WTC11 (cell line): ENCODE measurements around the gene DPEP2. TPM values are rescaled to one million over a fixed set of nuclear protein-coding genes. Genes with fewer than 3 reads are reported as not detected.
A peak's percentile ranks its signal among the peaks of the same experiment; 100 is the strongest.

Source experiments
- ATAC-seq: fragments of 200-7000 bp; cut with Tn5 transposase; 2 replicates; pipeline ENCODE4 v1.10.0; 2021; ENCODE audit warnings: mild to moderate bottlenecking, moderate library complexity
- CTCF ChIA-PET: fragments of 300-600 bp; sonication (Branson Sonifier 250); formaldehyde crosslinking; loops from one replicate; lab custom pipeline; 2021; ENCODE audit warnings: antibody characterized with exemption; lab: Charles Lee
- POLR2A ChIA-PET: fragments of 350-600 bp; sonication (Branson Sonifier 250); formaldehyde crosslinking; loops from one replicate; lab custom pipeline; 2021; ENCODE audit warnings: antibody characterized with exemption; lab: Charles Lee
- DNase-seq: peaks from one replicate; pipeline ENCODE4 v3.0.0; 2021; ENCODE audit warnings: low spot score
- H3K27ac Mint-ChIP-seq: 2 replicates; pipeline ENCODE4 v1.8.0; 2021; ENCODE audit warnings: mixed read lengths
- H3K27me3 Mint-ChIP-seq: 2 replicates; pipeline ENCODE4 v1.8.0; 2021; ENCODE audit warnings: low read depth, mild to moderate bottlenecking, moderate library complexity, mixed read lengths
- H3K36me3 Mint-ChIP-seq: 2 replicates; pipeline ENCODE4 v1.8.0; 2021; ENCODE audit warnings: mixed read lengths
- H3K4me1 Mint-ChIP-seq: 2 replicates; pipeline ENCODE4 v1.8.0; 2022; ENCODE audit warnings: mixed read lengths
- H3K4me3 Mint-ChIP-seq: 2 replicates; pipeline ENCODE4 v1.8.0; 2021; ENCODE audit warnings: mild to moderate bottlenecking, moderate library complexity, mixed read lengths
- H3K9me3 Mint-ChIP-seq: 2 replicates; pipeline ENCODE4 v1.8.0; 2021; ENCODE audit warnings: mixed read lengths
- ATF1 ChIP-seq: sonication (generic); formaldehyde crosslinking; IDR thresholded peaks from 2 replicates; pipeline ENCODE4 v1.8.1; 2023; ENCODE audit warnings: mild to moderate bottlenecking, moderate library complexity, missing genetic modification reagents
- EMX1 ChIP-seq: fragments of 250-450 bp; sonication (Bioruptor Pico); IDR thresholded peaks from 2 replicates; pipeline ENCODE4 v1.8.0; 2021; ENCODE audit warnings: mild to moderate bottlenecking
- FOXP1 ChIP-seq: sonication (generic); formaldehyde crosslinking; IDR thresholded peaks from 2 replicates; pipeline ENCODE4 v1.8.0; 2022; ENCODE audit warnings: missing genetic modification reagents, mild to moderate bottlenecking, moderate library complexity, borderline replicate concordance
- GRHL2 ChIP-seq: fragments of 250-450 bp; sonication (Bioruptor Pico); IDR thresholded peaks from 2 replicates; pipeline ENCODE4 v1.8.0; 2022; ENCODE audit warnings: mild to moderate bottlenecking, moderate library complexity; ENCODE audit not compliant: insufficient replicate concordance, severe bottlenecking
- NR1H2 ChIP-seq: sonication (generic); formaldehyde crosslinking; IDR thresholded peaks from 2 replicates; pipeline ENCODE4 v1.9.0; 2021; ENCODE audit warnings: mild to moderate bottlenecking, moderate library complexity, missing genetic modification reagents
- NR2C2 ChIP-seq: sonication (generic); formaldehyde crosslinking; IDR thresholded peaks from 2 replicates; pipeline ENCODE4 v1.8.0; 2022; ENCODE audit warnings: mild to moderate bottlenecking, missing genetic modification reagents
- SMAD4 ChIP-seq: sonication (generic); formaldehyde crosslinking; IDR thresholded peaks from 2 replicates; pipeline ENCODE4 v1.8.0; 2022; ENCODE audit warnings: mild to moderate bottlenecking, missing genetic modification reagents
- ZBTB21 ChIP-seq: sonication (generic); formaldehyde crosslinking; IDR thresholded peaks from 2 replicates; pipeline ENCODE4 v1.8.1; 2023; ENCODE audit warnings: mild to moderate bottlenecking, missing genetic modification reagents, borderline replicate concordance
- ZNF121 ChIP-seq: sonication (generic); formaldehyde crosslinking; IDR thresholded peaks from 2 replicates; pipeline ENCODE4 v1.8.0; 2023; ENCODE audit warnings: missing genetic modification reagents
- ZNF671 ChIP-seq: fragments of 250-450 bp; sonication (Bioruptor Pico); IDR thresholded peaks from 2 replicates; pipeline ENCODE4 v1.8.0; 2021; ENCODE audit warnings: mild to moderate bottlenecking
- total RNA-seq: library from RNA; stranded (reverse); gene quantifications from 3 replicates; pipeline ENCODE4 v1.2.3, GENCODE V29; 2021
- TF ChIP-seq, protein P1 (sequence below): fragments of 250-450 bp; sonication (Bioruptor Pico); IDR thresholded peaks from 2 replicates; pipeline ENCODE4 v1.9.0; 2021; ENCODE audit warnings: mild to moderate bottlenecking
- TF ChIP-seq, protein P2 (sequence below): sonication (generic); formaldehyde crosslinking; conservative IDR thresholded peaks from 2 replicates; pipeline ENCODE4 v1.8.1; 2022; ENCODE audit warnings: mild to moderate bottlenecking, missing genetic modification reagents
- TF ChIP-seq, protein P3 (sequence below): sonication (generic); formaldehyde crosslinking; IDR thresholded peaks from 2 replicates; pipeline ENCODE4 v1.8.0; 2023; ENCODE audit warnings: missing genetic modification reagents
- TF ChIP-seq, protein P4 (sequence below): fragments of 200-600 bp; IDR thresholded peaks from 2 replicates; pipeline ENCODE4 v1.8.0; 2022; ENCODE audit warnings: antibody characterized with exemption
- TF ChIP-seq, protein P5 (sequence below): sonication (generic); formaldehyde crosslinking; conservative IDR thresholded peaks from 2 replicates; pipeline ENCODE4 v1.8.1; 2023; ENCODE audit warnings: mild to moderate bottlenecking, low read depth, missing genetic modification reagents, moderate library complexity
- TF ChIP-seq, protein P6 (sequence below): sonication (generic); formaldehyde crosslinking; IDR thresholded peaks from 2 replicates; pipeline ENCODE4 v1.8.1; 2023; ENCODE audit warnings: mild to moderate bottlenecking, missing genetic modification reagents, moderate library complexity
- TF ChIP-seq, protein P7 (sequence below): sonication (generic); formaldehyde crosslinking; IDR thresholded peaks from 2 replicates; pipeline ENCODE4 v1.8.1; 2022; ENCODE audit warnings: low read depth, missing genetic modification reagents, borderline replicate concordance
- TF ChIP-seq, protein P8 (sequence below): sonication (generic); formaldehyde crosslinking; IDR thresholded peaks from 2 replicates; pipeline ENCODE4 v1.8.0; 2022; ENCODE audit warnings: mild to moderate bottlenecking, missing genetic modification reagents
- TF ChIP-seq, protein P9 (sequence below): sonication (generic); formaldehyde crosslinking; IDR thresholded peaks from 2 replicates; pipeline ENCODE4 v1.8.1; 2023; ENCODE audit warnings: mild to moderate bottlenecking, missing genetic modification reagents

DPEP2 gene
- total RNA-seq, 1 experiment from 2014 or later = 0.13 TPM

DNA sequence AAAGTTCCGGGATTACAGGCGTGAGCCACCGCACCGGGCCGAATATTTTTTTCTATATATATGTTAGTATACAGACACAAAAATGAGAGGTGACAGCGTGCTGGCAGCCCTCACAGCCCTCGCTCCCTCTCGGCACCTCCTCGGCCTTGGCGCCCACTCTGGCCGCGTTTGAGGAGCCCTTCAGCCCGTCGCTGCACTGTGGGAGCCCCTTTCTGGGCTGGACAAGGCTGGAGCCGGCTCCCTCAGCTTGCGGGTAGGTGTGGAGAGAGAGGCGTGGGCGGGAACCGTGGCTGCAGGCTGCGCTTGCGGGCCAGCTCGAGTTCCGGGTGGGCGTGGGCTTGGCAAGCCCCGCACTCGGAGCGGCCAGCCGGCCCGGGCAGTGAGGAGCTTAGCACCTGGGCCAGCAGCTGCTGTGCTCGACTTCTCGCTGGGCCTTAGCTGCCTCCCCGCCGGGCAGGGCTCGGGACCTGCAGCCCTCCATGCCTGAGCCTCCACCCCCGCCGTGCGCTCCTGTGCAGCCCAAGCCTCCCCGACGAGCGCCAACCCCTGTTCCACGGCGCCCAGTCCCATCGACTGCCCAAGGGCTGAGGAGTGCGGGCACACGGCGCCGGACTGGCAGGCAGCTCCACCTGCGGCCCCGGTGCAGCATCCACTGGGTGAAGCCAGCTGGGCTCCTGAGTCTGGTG lies 17.1 kb downstream of the DPEP2 start:
- no peak overlapping the region for H3K4me3 Mint-ChIP-seq
- ATAC-seq = no peak
- DNase-seq = no peak

DNA sequence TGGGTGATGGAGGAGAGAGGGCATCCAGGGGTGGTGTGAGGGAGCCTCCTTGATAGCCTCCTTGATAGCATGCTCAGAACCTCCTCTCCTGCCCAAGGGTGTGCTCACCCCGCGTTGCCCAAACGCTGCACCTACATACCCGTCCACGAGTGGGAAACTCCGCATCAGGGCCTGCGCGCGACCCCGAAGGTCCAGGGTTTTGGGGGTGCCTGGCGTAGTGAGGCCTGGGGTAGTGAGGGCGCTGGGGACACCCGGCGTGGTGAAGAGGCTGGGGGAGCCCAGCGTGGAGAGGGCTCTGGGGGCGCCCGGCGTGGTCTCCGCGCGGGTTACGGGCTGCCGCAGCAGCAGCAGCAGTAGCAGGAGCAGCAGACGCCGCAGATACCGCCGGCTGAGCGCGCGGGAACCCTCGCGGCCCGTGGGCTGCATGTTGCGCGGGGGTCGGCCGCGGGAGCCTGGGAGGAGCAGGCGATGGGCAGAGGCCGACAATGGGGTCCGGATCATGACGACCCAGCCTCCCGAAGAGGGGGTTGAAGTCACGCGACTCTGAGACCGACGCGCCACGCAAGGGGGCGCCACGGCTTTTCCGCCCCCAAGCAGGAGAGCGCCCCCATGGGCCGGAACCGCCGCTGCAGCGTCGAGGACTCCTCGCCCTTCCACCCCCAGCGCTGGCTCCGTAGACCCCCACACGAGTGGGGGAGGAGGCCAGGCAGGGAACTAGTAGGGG lies 19.2 kb downstream of the DPEP2 start, which contains the start of gene DPEP3:
DPEP3 (minus strand) TSS at position 545 of the 724 bp plus-strand sequence; CDS start at position 426, 119 bp downstream.
- Mint-ChIP-seq H3K27me3 (peaks cover 13% of the 10 kb centered on the region), H3K9me3 (no peaks in the 10 kb centered on the region), H3K27ac (no peak within 1 kb of the TSS), H3K4me3 (no peak within 1 kb of the TSS), H3K36me3 (no peaks in the 10 kb centered on the region), H3K4me1 (peaks cover 6% of the 10 kb centered on the region)
- ChIA-PET CTCF (interaction anchor here (0.7 to 4.3 kb wide), 9 partner anchors 10 to 60 kb away, joined by 3 to 13 read pairs (median 3); partner anchors contain the start of genes DPEP2NB and SLC12A4), POLR2A (no interaction called here)
- DNase-seq (peak; percentile 83), ATAC-seq (peak; percentile 89)
- TF ChIP-seq FOXP1 (CRISPR knock-in tag) (peak; percentile 49; the same call in 1 of the 2 replicates), GRHL2 (CRISPR knock-in tag) (no peak), SMAD4 (CRISPR knock-in tag) (no peak), NR2C2 (CRISPR knock-in tag) (no peak), ATF1 (CRISPR knock-in tag) (no peak)
- TF ChIP-seq, protein P1, sequence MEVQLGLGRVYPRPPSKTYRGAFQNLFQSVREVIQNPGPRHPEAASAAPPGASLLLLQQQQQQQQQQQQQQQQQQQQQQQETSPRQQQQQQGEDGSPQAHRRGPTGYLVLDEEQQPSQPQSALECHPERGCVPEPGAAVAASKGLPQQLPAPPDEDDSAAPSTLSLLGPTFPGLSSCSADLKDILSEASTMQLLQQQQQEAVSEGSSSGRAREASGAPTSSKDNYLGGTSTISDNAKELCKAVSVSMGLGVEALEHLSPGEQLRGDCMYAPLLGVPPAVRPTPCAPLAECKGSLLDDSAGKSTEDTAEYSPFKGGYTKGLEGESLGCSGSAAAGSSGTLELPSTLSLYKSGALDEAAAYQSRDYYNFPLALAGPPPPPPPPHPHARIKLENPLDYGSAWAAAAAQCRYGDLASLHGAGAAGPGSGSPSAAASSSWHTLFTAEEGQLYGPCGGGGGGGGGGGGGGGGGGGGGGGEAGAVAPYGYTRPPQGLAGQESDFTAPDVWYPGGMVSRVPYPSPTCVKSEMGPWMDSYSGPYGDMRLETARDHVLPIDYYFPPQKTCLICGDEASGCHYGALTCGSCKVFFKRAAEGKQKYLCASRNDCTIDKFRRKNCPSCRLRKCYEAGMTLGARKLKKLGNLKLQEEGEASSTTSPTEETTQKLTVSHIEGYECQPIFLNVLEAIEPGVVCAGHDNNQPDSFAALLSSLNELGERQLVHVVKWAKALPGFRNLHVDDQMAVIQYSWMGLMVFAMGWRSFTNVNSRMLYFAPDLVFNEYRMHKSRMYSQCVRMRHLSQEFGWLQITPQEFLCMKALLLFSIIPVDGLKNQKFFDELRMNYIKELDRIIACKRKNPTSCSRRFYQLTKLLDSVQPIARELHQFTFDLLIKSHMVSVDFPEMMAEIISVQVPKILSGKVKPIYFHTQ (CRISPR knock-in tag) = no peak
- TF ChIP-seq, protein P2, sequence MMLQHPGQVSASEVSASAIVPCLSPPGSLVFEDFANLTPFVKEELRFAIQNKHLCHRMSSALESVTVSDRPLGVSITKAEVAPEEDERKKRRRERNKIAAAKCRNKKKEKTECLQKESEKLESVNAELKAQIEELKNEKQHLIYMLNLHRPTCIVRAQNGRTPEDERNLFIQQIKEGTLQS (CRISPR knock-in tag) = no peak
- TF ChIP-seq, protein P3, sequence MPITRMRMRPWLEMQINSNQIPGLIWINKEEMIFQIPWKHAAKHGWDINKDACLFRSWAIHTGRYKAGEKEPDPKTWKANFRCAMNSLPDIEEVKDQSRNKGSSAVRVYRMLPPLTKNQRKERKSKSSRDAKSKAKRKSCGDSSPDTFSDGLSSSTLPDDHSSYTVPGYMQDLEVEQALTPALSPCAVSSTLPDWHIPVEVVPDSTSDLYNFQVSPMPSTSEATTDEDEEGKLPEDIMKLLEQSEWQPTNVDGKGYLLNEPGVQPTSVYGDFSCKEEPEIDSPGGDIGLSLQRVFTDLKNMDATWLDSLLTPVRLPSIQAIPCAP (CRISPR knock-in tag) = no peak
- TF ChIP-seq, protein P4, sequence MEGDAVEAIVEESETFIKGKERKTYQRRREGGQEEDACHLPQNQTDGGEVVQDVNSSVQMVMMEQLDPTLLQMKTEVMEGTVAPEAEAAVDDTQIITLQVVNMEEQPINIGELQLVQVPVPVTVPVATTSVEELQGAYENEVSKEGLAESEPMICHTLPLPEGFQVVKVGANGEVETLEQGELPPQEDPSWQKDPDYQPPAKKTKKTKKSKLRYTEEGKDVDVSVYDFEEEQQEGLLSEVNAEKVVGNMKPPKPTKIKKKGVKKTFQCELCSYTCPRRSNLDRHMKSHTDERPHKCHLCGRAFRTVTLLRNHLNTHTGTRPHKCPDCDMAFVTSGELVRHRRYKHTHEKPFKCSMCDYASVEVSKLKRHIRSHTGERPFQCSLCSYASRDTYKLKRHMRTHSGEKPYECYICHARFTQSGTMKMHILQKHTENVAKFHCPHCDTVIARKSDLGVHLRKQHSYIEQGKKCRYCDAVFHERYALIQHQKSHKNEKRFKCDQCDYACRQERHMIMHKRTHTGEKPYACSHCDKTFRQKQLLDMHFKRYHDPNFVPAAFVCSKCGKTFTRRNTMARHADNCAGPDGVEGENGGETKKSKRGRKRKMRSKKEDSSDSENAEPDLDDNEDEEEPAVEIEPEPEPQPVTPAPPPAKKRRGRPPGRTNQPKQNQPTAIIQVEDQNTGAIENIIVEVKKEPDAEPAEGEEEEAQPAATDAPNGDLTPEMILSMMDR = peak; percentile 80
- TF ChIP-seq, protein P5, sequence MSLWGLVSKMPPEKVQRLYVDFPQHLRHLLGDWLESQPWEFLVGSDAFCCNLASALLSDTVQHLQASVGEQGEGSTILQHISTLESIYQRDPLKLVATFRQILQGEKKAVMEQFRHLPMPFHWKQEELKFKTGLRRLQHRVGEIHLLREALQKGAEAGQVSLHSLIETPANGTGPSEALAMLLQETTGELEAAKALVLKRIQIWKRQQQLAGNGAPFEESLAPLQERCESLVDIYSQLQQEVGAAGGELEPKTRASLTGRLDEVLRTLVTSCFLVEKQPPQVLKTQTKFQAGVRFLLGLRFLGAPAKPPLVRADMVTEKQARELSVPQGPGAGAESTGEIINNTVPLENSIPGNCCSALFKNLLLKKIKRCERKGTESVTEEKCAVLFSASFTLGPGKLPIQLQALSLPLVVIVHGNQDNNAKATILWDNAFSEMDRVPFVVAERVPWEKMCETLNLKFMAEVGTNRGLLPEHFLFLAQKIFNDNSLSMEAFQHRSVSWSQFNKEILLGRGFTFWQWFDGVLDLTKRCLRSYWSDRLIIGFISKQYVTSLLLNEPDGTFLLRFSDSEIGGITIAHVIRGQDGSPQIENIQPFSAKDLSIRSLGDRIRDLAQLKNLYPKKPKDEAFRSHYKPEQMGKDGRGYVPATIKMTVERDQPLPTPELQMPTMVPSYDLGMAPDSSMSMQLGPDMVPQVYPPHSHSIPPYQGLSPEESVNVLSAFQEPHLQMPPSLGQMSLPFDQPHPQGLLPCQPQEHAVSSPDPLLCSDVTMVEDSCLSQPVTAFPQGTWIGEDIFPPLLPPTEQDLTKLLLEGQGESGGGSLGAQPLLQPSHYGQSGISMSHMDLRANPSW (CRISPR knock-in tag) = no peak

More for the DNA sequence above, 17.1 kb downstream of the DPEP2 start:
- no peak for TF ChIP-seq NR1H2 (CRISPR knock-in tag)
- TF ChIP-seq, protein P6, sequence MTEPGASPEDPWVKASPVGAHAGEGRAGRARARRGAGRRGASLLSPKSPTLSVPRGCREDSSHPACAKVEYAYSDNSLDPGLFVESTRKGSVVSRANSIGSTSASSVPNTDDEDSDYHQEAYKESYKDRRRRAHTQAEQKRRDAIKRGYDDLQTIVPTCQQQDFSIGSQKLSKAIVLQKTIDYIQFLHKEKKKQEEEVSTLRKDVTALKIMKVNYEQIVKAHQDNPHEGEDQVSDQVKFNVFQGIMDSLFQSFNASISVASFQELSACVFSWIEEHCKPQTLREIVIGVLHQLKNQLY (CRISPR knock-in tag) = no peak
- TF ChIP-seq EMX1 (CRISPR knock-in tag) = no peak
- no peak for TF ChIP-seq ZBTB21 (CRISPR knock-in tag)
- peak; percentile 31; the same call in 1 of the 2 replicates for TF ChIP-seq ZNF121 (CRISPR knock-in tag)
- TF ChIP-seq, protein P7, sequence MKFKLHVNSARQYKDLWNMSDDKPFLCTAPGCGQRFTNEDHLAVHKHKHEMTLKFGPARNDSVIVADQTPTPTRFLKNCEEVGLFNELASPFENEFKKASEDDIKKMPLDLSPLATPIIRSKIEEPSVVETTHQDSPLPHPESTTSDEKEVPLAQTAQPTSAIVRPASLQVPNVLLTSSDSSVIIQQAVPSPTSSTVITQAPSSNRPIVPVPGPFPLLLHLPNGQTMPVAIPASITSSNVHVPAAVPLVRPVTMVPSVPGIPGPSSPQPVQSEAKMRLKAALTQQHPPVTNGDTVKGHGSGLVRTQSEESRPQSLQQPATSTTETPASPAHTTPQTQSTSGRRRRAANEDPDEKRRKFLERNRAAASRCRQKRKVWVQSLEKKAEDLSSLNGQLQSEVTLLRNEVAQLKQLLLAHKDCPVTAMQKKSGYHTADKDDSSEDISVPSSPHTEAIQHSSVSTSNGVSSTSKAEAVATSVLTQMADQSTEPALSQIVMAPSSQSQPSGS (CRISPR knock-in tag) = no peak
- no peak for TF ChIP-seq ZNF671
- TF ChIP-seq, protein P8, sequence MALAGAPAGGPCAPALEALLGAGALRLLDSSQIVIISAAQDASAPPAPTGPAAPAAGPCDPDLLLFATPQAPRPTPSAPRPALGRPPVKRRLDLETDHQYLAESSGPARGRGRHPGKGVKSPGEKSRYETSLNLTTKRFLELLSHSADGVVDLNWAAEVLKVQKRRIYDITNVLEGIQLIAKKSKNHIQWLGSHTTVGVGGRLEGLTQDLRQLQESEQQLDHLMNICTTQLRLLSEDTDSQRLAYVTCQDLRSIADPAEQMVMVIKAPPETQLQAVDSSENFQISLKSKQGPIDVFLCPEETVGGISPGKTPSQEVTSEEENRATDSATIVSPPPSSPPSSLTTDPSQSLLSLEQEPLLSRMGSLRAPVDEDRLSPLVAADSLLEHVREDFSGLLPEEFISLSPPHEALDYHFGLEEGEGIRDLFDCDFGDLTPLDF (CRISPR knock-in tag) = no peak
- TF ChIP-seq, protein P9, sequence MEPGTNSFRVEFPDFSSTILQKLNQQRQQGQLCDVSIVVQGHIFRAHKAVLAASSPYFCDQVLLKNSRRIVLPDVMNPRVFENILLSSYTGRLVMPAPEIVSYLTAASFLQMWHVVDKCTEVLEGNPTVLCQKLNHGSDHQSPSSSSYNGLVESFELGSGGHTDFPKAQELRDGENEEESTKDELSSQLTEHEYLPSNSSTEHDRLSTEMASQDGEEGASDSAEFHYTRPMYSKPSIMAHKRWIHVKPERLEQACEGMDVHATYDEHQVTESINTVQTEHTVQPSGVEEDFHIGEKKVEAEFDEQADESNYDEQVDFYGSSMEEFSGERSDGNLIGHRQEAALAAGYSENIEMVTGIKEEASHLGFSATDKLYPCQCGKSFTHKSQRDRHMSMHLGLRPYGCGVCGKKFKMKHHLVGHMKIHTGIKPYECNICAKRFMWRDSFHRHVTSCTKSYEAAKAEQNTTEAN (CRISPR knock-in tag) = no peak
- Mint-ChIP-seq H3K27ac (no peak overlapping the region), H3K9me3 (no peaks in the 10 kb centered on the region), H3K27me3 (peaks cover 11% of the 10 kb centered on the region), H3K4me1 (peaks cover 6% of the 10 kb centered on the region), H3K36me3 (no peaks in the 10 kb centered on the region)
- CTCF ChIA-PET = interaction anchor here (0.6 to 4.3 kb wide), 5 partner anchors 12 to 58 kb away, joined by 3 to 13 read pairs (median 5); no protein-coding TSS in a partner anchor
- POLR2A ChIA-PET = no interaction called here
